ENCODE results near the gene CCDC74A.
"Not testable (repeated sequence)": the region's sequence is repeated elsewhere in the genome, so short reads cannot be mapped to it uniquely, and the experiment has no call there.

The CCDC74A gene

DNA sequence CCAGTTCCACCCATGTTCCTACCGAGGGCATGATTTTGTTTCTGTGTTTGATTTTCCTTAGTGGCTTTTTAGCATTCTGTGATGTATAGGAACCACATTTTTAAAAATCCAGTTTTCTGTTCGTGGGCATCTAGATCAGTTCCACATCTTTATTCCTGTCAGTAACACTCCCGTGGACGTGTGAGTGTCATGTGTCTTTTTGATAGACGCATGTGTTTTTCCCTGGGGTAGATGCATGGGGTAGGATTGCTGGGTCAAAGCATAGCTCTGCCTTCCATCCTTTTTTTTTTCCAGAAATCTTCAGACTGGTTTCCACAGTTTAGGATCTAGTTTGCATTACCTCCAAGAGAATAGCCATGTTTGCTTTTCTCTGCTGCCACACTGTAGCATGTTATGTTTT is 38.7 kb downstream of the CCDC74A start:
- no peak for DNase-seq (ENCODE audit: low read depth)

DNA sequence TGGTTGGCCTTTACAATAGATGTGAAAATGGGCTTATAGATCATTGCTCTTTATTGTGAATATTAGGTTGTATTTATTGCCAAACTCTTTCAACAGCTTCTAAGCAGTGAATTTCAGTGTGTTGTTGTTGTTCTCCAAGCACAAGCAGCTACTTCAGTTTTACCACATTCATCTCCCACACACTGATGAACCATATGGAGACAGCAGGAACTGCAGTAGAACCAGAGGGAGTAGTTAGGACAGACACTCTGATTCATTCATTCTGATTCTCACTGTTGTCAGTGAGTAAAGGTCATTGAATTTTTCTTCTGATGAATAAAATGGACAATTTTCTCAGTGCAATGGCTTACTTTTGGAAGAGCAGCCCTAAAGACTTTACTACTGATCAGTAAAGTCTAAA is 40.2 kb downstream of the CCDC74A start:
- no peak for DNase-seq (ENCODE audit: low read depth)

DNA sequence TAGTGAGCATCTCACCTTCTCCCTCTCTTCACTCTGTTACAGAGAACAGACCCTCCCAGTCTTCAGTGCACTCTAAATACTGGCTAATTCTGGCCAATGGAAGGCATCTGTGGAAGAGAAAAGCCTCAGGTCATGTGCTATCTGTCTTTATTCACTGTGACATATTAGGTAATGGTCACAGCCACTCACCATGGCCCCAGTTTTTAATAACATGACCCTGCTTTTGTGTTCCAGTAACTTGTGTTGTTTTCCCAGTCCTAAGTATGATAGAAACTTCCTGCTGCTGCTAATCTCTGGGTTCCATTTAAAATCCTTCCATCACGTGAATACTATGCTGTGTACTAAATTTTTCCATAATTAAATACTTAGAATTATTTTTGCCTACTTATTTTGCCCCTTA is 40.7 kb downstream of the CCDC74A start:
- DNase-seq (ENCODE audit: low read depth), result not testable (repeated sequence)

DNA sequence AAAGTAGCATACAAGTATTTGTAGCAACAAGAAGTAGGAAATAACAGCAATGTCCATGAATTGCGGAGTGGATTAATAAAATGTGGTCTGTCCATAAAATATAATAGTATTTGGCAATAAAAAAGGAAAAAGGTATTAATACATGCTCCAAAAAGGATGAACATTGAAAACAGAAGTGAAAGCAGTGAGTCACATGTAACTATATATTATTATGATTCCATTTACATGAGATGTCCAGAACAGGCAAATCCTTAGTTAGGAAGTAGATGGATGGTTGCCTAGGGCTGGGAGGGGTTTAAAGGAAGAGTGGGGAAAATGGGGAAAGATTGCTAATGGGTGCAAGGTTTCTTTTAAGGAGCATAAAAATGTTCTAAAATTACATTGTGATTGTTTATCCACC is 44.5 kb downstream of the CCDC74A start:
- no peak for DNase-seq (ENCODE audit: low read depth)

- DNase-seq (ENCODE audit: low read depth), result no peak
These were observed 50.1 kb downstream of the CCDC74A start for GRCh38 chr2:131577812-131578211.

GRCh38 chr2:131580187-131580586 is 52.5 kb downstream of the CCDC74A start:
- DNase-seq (ENCODE audit: low read depth), result no peak
